IMR-90 (cell line): ENCODE data around the gene LOXL3.

Experiments
- BHLHE40 ChIP-seq: fragments of 150-350 bp; IDR thresholded peaks from 2 replicates; pipeline ENCODE4 v1.6.1; 2016; ENCODE audit warnings: mild to moderate bottlenecking, low read depth, low read length
- CTCF ChIP-seq: conservative IDR thresholded peaks from 2 replicates; pipeline ENCODE4 v1.5.1; 2012; ENCODE audit warnings: mild to moderate bottlenecking, low read depth, low read length, improper control_type of control experiment
- FOS ChIP-seq: fragments of 150-350 bp; IDR thresholded peaks from 2 replicates; pipeline ENCODE4 v1.6.1; 2016; ENCODE audit warnings: low read depth, low read length
- POLR2A ChIP-seq: IDR thresholded peaks from 2 replicates; pipeline ENCODE4 v1.6.1; 2012; ENCODE audit warnings: mild to moderate bottlenecking, low read depth, low read length
- RAD21 ChIP-seq: IDR thresholded peaks from 2 replicates; pipeline ENCODE4 v1.6.1; 2012; ENCODE audit warnings: low read length, improper control_type of control experiment
- RCOR1 ChIP-seq: IDR thresholded peaks from 2 replicates; pipeline ENCODE4 v1.6.1; 2012; ENCODE audit warnings: mild to moderate bottlenecking, low read length, improper control_type of control experiment; ENCODE audit not compliant: insufficient replicate concordance
- RFX5 ChIP-seq: IDR thresholded peaks from 2 replicates; pipeline ENCODE4 v1.8.0; 2012; ENCODE audit warnings: low read depth, mild to moderate bottlenecking, low read length, moderate library complexity
- USF2 ChIP-seq: fragments of 150-350 bp; IDR thresholded peaks from 2 replicates; pipeline ENCODE4 v1.6.1; 2017; ENCODE audit warnings: mild to moderate bottlenecking, antibody characterized with exemption, low read length, low read depth

- TF ChIP-seq BHLHE40 (no peak), FOS (no peak), CTCF (no peak), RAD21 (no peak), RCOR1 (no peak), POLR2A (no peak), USF2 (no peak), RFX5 (no peak)
These were observed 14.8 kb downstream of the LOXL3 start for GRCh38 chr2:74538881-74539339.
